ENCODE results near the gene DCUN1D4. TPM values are rescaled to one million over a fixed set of nuclear protein-coding genes. Genes with fewer than 3 reads are reported as not detected.

The DCUN1D4 gene
- total RNA-seq, 4 donors from 2014 or later, result 35.0 to 80.4 (median 40.6) TPM

- no peaks in the 10 kb centered on the region for H3K27me3 ChIP-seq
Observed at GRCh38 chr4:51855270-51855669, 12.3 kb downstream of the DCUN1D4 start.

GRCh38 chr4:51855751-51856150 lies 12.8 kb downstream of the DCUN1D4 start:
- DNase-seq (ENCODE audit: low spot score in 2 of 2), result no peak
- no peaks in the 10 kb centered on the region for H3K36me3 ChIP-seq
- H3K4me3 ChIP-seq, result no peak overlapping the region
- TF ChIP-seq EP300 (IDR thresholded peaks at IDR 0.05) (no peak), CTCF (IDR thresholded peaks at IDR 0.05) (no peak), POLR2A (IDR thresholded peaks at IDR 0.05) (no peak)
- no peak overlapping the region for H3K27ac ChIP-seq
- peaks cover 0 to 72% (median 15%) of the 10 kb centered on the region in 4 donors for H3K4me1 ChIP-seq
- WGBS, 2 donors, result 38 to 50% methylated on average over 3 of the region's 3 CpGs
- H3K9me3 ChIP-seq, result no peaks in the 10 kb centered on the region
- no peaks in the 10 kb centered on the region for H3K27me3 ChIP-seq

More at GRCh38 chr4:51855270-51855669, 12.3 kb downstream of the DCUN1D4 start:
- Histone ChIP-seq H3K4me1 (peaks cover 0 to 73% (median 15%) of the 10 kb centered on the region in 4 donors), H3K9me3 (no peaks in the 10 kb centered on the region), H3K36me3 (no peaks in the 10 kb centered on the region), H3K4me3 (no peak overlapping the region), H3K27ac (no peak overlapping the region)
- DNase-seq (ENCODE audit: low spot score in 2 of 2), result no peak
- 94 to 96% methylated on average over 2 of the region's 2 CpGs for WGBS, 2 donors
- TF ChIP-seq POLR2A (IDR thresholded peaks at IDR 0.05), result no peak
- no peak for TF ChIP-seq CTCF (IDR thresholded peaks at IDR 0.05)
- no peak for TF ChIP-seq EP300 (IDR thresholded peaks at IDR 0.05)

- no peaks in the 10 kb centered on the region for H3K27me3 ChIP-seq
- no peak overlapping the region for H3K27ac ChIP-seq
- DNase-seq (ENCODE audit: low spot score in 2 of 2), result no peak
- 45 to 49% methylated on average over 3 of the region's 3 CpGs for WGBS, 2 donors
- no peak for TF ChIP-seq CTCF (IDR thresholded peaks at IDR 0.05)
- no peak for TF ChIP-seq POLR2A (IDR thresholded peaks at IDR 0.05)
- no peak for TF ChIP-seq EP300 (IDR thresholded peaks at IDR 0.05)
- no peaks in the 10 kb centered on the region for H3K9me3 ChIP-seq
- peaks cover 0 to 3% (median 0%) of the 10 kb centered on the region in 3 donors for H3K36me3 ChIP-seq
- no peak overlapping the region for H3K4me3 ChIP-seq
- H3K4me1 ChIP-seq, result peaks cover 0 to 57% (median 6%) of the 10 kb centered on the region in 4 donors
Observed at GRCh38 chr4:51858605-51859202, 15.8 kb downstream of the DCUN1D4 start.

- DNase-seq (ENCODE audit: low spot score in 2 of 2), result no peak
- TF ChIP-seq POLR2A (IDR thresholded peaks at IDR 0.05) (no peak), EP300 (IDR thresholded peaks at IDR 0.05) (no peak), CTCF (IDR thresholded peaks at IDR 0.05) (no peak)
- Histone ChIP-seq H3K27me3 (no peaks in the 10 kb centered on the region), H3K4me1 (peaks cover 0 to 53% (median 5%) of the 10 kb centered on the region in 4 donors), H3K27ac (no peak overlapping the region), H3K9me3 (no peaks in the 10 kb centered on the region), H3K4me3 (no peak overlapping the region), H3K36me3 (peaks cover 0 to 11% (median 0%) of the 10 kb centered on the region in 3 donors)
- WGBS, 2 donors, result 54% methylated on average over 4 of the region's 4 CpGs
Observed at GRCh38 chr4:51859476-51860031, 16.6 kb downstream of the DCUN1D4 start.

GRCh38 chr4:51862199-51862598 lies 19.2 kb downstream of the DCUN1D4 start:
- TF ChIP-seq CTCF (IDR thresholded peaks at IDR 0.05) (no peak), EP300 (IDR thresholded peaks at IDR 0.05) (no peak), POLR2A (IDR thresholded peaks at IDR 0.05) (no peak)
- no peak overlapping the region for H3K27ac ChIP-seq
- 91 to 97% methylated on average over 1 of the region's 1 CpG for WGBS, 2 donors
- no peak overlapping the region for H3K4me3 ChIP-seq
- peaks cover 0 to 33% (median 0%) of the 10 kb centered on the region in 4 donors for H3K4me1 ChIP-seq
- peaks cover 0 to 36% (median 5%) of the 10 kb centered on the region in 3 donors for H3K36me3 ChIP-seq
- H3K27me3 ChIP-seq, result no peaks in the 10 kb centered on the region
- H3K9me3 ChIP-seq, result no peaks in the 10 kb centered on the region
- DNase-seq (ENCODE audit: low spot score in 2 of 2), result no peak

Data from tibial nerve (tissue), 4 donors.